Hematopoietic multipotent progenitor cell treated with erythropoietin and hydrocortisone succinate and interleukin-3 and kit ligand, for 6 days (in vitro differentiated cells): ENCODE data around the gene SRPK3.
A peak's percentile ranks its signal among the peaks of the same experiment; 100 is the strongest.
"Not testable (repeated sequence)": the region's sequence is repeated elsewhere in the genome, so short reads cannot be mapped to it uniquely, and the experiment has no call there.

Experiments
- DNase-seq: peaks from one replicate; pipeline ENCODE4 v3.0.0-alpha.2; 2015

The SRPK3 gene, protein sequence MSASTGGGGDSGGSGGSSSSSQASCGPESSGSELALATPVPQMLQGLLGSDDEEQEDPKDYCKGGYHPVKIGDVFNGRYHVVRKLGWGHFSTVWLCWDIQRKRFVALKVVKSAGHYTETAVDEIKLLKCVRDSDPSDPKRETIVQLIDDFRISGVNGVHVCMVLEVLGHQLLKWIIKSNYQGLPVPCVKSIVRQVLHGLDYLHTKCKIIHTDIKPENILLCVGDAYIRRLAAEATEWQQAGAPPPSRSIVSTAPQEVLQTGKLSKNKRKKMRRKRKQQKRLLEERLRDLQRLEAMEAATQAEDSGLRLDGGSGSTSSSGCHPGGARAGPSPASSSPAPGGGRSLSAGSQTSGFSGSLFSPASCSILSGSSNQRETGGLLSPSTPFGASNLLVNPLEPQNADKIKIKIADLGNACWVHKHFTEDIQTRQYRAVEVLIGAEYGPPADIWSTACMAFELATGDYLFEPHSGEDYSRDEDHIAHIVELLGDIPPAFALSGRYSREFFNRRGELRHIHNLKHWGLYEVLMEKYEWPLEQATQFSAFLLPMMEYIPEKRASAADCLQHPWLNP

DNA sequence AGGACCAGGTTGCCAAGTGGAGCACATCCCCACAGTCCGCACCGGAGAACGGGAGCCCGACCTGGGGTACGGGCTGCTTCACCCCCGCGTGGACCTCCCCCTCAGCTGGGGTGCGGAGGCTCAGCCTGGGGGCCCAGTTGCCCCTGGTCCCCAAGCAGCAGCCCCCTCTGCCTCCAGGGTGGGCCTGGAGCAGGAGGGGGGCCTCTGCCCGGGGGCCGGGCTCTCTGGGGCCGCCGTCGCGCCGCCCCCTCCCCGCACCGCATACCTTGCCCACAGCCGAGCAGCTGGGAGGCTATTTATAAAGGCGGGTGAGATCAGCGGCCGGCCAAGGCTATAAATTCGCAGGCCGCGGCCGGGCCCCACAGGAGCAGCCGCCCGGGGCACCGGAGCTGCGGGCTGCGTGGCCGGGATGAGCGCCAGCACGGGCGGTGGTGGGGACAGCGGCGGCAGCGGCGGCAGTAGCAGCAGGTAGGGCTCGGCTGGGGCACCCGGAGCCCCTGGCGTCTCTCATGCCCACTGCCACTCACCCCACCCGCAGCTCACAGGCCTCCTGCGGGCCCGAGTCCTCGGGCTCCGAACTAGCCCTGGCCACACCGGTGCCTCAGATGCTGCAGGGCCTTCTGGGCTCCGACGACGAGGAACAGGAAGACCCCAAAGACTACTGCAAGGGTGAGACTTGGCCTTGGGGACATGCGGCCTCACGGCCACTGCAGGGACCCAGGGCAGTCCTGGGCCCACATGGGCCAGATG is at the start of gene SRPK3:
SRPK3 (plus strand) TSS at position 364 of the 750 bp plus-strand sequence; CDS start at position 410, 46 bp downstream.
- no peak for DNase-seq

DNA sequence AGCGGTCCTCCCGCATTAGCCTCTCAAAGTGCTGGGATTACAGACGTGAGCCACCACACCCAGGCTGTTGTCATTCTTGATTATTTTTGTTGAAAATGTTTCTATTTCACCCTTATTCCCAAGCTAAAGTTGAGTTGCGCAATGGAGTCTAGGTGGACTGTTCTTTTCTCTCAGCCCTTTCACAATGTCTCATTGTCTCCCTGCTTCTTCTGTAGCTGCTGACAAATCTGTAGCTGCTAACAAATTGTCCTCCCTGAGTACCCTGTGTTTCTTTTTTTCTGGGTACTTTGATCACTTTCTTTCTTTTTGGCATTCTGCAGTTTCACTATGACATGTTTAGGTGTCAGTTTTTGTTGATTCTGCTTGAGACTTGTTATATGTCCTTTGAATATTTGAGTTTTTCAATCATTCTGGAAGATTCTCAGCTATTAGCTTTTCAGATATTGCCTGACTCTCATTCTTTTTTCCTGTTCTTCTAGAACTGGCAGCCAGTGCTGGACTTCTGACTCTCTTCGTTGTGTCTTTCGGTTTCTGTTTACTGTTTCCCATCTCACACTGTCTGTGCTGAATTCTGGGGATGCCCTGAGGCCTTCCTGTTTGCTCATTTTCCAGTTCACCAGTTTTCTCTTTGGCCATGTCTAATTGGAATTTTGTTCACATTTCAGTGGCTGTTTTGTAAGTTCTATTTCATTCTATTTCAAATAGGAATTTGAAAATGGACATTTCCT is 49.6 kb upstream of the SRPK3 start:
- no peak for DNase-seq

DNA sequence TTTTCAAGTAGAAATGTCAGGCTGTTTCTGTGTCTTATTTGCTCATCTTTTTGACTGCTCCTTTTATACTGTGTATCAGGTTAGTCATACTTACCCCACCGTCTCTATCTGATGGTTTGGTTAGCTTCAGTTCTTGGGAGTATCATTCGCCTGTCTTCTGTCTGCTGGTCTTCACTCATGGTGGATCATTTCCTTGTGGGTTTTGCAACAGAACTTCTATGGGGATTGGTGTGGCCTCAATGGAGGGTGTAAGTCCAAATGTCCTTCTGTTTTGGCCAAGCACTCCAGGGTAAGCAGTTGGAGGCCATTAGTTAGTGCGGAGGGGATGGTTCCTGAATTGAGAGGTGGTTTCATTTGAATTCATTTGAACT is 49.0 kb upstream of the SRPK3 start:
- DNase-seq: no peak

DNA sequence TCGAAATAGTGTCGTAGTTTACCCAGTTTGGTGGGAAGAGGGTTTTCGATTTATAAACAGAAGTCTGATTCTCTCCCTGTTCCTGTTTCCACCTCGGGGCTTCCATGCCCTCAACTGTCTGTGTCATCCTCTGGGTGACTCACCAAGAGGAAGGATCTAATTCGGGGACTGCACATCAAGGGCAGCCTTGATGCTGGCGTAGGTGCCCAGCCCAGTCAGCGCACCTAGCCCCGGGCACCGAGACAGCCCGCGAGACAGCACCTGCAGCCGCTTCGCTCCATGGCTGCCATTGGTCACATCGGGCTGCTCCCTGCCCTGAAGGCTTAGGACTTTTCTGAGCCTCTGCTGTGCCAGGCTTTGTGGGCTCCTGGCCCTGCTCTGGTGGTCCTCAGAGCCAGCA is 48.4 kb upstream of the SRPK3 start:
- DNase-seq: no peak

DNA sequence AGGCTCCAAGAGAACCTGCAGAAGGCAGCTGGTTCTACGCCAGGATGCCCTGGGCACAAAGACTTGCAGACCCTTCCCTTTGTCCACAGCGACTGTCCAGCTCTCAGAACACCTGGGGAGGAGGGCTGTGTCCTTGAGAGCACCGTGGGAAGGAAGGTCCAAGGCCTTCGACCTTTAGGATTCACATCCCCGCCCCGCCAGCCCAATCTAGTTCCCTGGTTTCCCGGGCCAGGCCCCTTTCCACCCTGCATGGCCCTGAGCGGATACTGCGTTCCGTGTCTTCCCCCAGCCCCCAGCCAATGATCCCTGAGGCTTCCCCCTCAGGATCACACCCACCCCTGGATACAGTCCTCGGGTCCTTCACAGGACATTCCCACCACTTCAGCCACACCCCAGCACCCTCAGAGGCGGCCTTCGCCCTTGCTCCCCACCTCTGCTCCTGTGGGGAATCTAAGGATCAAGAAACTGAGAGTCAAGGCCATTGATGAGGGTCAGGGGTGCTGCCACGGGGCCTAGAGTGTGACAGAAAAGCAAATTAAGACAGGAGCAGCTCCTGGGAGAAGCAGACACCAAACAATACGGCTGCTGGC is 47.1 kb upstream of the SRPK3 start:
- no peak for DNase-seq

DNA sequence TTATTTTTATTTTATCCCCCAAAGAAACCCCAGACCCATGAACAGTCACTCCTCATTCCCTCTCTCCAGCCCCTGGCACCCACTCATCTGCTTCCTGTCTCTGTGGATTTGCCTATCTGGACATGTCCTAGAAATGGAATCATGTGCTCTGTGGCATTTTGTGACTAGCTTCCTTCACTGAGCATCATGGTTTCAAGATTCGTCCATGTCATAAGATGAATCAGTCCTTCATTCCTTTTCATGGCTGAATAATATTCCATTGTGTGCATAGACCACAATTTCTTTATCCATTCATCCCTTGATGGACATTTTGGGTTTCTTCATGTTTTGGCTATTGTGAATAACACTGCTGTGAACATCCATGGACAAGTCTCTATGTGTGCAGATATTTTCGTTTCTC is 46.0 kb upstream of the SRPK3 start:
- DNase-seq: no peak

DNA sequence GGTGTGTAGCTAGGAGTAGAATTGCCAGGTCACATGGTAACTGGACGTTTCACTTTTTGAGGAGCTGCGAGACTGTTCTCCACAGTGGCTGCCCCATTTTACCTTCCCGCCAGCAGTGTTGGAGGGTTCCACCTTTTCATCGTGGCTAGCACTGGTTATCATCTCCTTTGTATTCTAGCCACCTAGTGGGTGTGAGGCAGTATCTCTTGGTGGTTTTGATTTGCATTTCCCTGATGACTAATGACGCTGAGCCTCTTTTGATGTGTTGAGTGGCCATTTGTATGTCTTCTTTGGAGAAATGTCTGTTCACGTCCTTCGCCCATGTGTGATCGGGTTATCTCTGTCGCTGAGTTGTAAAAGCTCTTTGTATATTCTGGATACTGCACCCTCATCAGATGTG is 45.6 kb upstream of the SRPK3 start:
- DNase-seq: no peak

DNA sequence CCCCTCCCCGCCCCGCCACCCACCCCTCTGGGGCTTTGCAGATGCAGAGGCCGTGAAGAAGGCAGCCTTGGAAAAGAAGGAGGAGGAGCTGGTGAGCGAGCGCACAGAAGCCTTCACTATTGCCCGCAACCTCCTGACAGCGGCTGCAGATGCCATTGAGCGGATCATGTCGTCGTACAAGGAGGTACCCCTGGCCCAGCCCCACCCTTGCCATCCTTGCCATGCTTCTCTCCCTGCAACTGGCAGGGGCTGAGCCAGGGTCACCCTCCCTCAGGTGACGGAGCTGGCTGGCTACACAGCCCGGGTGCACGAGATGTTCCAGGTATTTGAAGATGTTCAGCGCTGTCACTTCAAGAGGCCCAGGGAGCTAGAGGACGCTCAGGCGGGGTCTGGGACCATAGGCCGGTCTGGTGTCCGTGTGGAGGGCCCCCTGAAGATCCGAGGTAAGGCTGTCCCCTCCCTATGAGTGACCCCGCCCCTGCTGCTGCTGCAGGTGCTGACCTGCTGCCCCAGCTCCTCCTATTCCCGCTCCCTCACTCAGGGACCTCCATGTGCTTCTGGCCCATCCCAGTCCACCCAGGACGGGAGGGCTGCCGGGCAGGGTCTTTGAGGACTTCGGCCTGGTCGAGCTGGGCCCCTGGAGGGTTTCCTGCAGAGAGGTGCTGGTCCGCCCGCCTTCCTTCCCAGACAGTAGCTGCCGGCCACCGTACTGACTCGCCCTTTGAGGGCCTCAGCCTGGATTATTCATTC is 44.6 kb upstream of the SRPK3 start:
- no peak for DNase-seq

DNA sequence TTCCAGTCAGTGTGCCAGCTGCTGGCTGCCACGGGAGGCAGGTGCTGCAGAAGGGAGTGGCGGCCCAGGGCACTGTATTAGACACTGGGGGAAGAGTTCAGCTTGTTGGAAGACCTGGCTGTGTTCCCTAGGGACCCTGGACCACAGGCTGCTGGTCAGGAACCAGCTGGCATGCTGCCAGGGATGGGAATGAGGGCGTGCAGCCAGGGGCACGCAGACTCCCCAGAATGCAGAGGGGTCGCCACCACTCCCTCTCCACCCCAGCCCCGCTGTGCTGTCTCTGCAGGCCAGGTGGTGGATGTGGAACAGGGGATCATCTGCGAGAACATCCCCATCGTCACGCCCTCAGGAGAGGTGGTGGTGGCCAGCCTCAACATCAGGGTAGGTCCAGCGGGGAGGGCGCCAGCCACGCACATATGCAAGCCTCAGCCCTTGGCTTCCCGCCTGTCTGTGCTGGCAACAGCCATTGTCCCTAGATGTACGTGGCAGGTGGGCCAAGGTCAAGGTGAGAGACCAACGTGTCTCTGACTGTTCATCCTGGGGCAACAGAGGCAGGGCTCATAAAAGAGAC is 43.9 kb upstream of the SRPK3 start:
- no peak for DNase-seq

DNA sequence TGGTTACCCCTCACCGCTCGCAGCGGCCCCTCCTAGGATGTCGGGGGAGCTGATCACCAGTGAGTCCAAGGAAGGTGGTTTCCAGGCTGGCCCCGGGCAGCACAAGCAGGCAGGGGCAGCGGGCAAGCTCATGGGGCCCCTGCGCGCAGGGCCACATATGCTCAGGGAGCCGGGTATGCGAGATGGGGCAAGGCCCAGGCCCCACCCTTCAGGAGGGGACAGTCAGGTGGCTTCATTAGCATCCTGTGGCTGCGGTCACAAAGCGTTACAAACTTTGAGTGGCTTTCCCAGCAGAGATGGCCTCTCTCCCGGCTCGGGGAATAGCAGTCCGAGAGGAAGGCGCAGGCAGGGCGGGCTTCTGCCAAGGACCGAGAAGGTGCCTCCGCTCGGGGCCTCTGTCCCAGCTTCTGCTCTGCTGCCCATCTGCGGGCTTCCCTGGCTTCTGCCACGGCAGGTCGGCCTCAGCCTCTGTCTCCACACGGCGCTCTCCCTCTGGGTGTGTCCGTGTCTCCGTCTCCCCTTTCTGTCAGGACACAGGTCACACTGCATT is 42.7 kb upstream of the SRPK3 start:
- no peak for DNase-seq

DNA sequence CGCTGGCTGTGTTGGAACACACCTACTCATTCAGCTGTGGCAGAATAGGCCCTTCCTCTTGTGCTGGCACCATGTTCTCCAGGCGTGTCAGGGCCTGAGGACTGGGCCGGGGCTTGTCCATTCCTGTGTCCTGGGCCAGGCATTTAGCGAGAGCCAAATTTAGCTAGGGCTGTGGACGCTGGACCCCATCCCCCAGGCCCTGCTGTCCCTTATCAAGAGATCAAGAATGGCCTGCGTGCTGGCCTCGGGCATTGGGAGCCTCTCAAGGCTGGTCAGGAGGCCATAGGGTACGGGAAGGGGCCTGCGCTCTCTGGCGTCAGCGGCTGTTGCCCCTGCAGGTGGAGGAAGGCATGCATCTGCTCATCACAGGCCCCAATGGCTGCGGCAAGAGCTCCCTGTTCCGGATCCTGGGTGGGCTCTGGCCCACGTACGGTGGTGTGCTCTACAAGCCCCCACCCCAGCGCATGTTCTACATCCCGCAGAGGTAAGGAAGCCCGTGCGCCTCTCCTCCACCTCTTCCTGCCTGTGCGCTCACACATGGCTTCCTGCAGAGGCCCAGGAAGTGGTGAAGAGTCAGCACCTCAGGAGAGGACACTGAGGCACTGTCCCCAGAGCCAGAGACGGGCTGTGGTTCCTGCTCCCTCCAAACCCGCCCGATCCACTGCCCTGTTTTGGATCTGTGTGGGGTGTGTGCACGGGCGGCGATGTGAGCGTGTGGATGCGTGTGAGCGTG is 40.9 kb upstream of the SRPK3 start:
- DNase-seq: no peak

DNA sequence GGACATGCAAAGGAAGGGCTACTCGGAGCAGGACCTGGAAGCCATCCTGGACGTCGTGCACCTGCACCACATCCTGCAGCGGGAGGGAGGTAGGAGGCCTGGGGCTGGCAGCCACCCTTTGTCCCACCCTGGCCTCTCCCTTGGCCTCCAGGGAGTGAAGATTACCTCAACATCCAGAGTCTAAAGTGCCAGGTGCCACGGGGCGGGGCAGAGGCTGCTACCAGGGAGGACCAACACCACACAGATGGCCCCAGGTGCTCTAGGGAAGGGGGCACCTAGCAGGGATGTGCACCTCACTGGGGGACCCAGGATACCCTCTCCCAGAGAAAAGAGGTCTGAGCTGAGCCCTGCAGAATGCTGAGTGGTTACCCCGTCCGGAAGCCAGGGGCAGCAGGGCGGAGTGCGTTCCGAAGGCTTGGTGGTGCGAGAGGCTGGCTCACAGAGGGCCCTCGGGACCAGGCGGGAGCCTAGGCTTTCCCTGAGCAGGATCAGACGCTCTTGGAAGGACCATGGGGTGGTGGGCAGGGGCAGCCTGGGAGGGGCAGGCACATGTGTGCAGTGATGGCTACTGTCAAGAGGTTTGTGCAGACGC is 40.1 kb upstream of the SRPK3 start:
- DNase-seq: no peak

DNA sequence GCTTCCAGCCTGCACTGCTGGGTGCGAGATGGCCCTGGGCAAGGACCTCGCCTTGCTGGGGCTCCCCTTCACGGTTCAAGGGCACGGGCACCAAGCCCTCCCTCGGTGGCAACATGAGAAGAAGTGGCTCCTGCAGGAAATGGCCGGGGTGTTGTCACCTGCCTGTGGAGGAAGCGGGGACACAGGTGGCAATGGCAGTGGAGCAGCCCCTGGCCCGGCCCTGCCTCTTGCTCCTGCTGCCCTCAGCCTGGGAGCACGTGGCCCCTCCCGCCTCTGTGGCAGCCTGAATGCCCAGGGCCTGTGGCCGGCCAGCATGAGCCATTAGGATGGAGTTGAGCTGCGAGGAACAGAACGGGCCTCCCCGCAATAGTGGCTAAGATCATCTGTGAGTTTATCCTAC is 39.4 kb upstream of the SRPK3 start:
- no peak for DNase-seq

DNA sequence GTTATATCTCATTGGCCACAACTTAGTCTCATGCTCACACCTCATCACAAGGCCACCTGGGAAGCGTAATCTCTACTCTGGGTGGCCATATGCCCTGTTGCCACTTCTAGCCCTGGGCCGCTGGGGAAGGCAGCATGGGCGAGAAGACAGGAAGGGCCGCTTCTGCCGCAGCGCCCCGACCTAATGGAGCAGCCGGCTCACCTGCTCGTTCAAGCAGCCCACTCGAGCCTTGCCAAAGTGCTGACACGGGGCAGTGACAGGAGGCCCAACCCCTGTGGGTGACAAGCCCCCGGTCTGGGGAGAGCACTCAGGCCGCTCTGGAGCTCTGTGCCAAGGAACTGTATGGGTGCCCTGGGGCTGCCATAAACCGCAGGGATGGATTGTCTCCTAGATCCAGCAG is 38.7 kb upstream of the SRPK3 start:
- not testable (repeated sequence) for DNase-seq

DNA sequence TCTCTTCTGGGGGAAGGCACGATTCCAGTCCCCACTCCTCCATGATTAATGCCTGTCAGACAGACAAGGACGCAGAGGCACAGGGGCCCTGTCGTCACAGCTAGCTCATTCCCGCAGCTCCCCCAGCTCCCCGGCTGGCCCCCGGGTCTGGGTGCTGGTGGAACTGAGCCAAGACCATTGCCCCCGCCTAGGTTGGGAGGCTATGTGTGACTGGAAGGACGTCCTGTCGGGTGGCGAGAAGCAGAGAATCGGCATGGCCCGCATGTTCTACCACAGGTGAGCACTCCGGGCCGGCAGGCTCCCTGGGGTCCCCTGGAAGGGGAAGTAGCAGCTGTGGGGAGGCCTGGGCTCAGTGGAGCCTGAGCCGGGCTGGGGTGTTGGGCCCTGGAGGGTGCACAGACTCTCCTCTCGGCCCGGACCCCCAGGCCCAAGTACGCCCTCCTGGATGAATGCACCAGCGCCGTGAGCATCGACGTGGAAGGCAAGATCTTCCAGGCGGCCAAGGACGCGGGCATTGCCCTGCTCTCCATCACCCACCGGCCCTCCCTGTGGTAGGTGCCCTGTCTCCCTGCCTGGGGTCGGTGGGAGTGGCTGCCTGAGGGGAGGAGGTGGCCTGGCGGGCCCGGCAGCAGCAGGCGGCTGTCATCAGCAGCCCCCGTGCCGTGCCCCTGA is 37.9 kb upstream of the SRPK3 start:
- DNase-seq: not testable (repeated sequence)

DNA sequence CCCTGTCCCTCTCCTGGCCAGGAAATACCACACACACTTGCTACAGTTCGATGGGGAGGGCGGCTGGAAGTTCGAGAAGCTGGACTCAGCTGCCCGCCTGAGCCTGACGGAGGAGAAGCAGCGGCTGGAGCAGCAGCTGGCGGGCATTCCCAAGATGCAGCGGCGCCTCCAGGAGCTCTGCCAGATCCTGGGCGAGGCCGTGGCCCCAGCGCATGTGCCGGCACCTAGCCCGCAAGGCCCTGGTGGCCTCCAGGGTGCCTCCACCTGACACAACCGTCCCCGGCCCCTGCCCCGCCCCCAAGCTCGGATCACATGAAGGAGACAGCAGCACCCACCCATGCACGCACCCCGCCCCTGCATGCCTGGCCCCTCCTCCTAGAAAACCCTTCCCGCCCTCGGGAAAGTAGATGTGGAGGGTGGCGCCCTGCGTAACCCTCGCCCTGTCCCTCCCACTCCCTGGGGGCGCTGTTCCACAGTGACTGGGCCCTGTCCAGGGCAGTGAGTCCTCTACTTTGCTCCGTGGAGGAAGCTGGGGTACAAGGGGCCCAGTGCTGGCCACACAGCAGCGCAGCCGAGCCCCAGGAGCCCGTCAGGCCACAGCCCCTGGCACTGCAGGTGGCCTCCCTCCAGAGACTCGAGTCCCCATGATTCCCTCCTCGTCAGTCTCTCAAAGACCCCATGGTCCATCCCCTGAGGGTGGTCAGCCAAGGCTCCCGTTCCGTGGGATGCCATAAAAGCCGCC is 37.2 kb upstream of the SRPK3 start:
- not testable (repeated sequence) for DNase-seq

DNA sequence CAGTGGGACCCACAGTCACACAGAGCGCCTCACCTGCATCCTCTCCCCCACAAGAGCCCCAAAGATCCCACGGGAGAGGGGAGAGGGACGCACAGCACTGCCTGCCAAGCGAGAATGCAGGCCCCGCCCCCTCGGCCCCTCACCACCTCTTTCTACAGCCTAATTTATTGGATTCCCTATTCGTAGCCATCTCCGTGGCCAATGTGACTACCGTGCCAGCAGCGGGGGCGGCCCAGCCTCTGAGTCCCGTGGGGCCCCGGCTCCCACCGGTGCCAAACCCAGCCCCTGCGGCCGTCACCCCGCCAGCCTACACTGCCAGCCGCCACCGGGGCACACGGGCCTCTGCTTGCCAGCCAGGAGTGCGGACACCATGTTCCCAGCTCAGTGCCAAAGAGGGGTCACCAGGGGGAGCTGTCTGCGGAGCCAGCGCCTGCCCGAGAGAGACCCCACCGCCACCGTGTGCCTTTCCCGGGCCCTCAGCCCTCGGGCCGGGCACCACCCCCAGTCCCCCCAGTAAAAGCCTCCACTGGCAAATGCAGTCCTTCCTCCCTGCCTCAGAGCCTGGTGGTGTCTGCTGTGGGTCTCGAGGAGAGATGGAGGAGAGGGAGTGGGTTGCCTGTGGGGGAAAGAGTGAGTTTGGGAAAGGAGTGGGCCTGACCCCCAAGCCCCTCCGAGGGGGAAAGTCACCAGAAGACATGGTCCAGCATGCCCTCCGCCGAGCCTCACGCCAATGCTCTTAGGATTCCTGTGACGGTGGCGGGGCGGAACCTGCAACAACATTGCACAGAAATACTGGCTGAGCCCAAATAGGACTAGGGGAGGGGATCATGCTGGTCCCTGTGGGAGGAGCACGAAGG is 36.4 kb upstream of the SRPK3 start:
- DNase-seq: peak; percentile 31

DNA sequence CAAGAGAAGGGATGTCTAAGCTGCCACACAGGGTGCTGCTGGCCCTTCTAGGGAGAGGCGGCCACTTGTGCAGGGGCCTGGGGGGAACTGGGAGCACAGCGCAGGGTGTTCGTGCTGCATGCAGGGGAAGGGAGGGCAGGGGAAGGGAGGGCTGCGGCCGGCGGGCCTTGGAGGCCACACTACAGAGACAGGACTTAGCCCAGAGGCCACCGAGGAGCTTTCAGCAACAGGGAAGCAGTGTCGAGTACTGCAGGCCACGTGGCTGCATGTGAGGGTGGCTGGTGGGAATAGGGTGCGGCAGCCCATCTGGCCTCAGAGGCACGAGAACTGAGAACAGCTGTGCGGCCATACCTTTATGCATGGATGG is 35.8 kb upstream of the SRPK3 start:
- DNase-seq: not testable (repeated sequence)
